MG63 (cell line): ENCODE results near the gene AGXT. TPM values are rescaled to one million over a fixed set of nuclear protein-coding genes. Genes with fewer than 3 reads are reported as not detected.
A peak's percentile ranks its signal among the peaks of the same experiment; 100 is the strongest.

Experiments
- DNase-seq: peaks from one replicate; pipeline ENCODE4 v3.0.0-alpha.2; 2020
- H3K27me3 ChIP-seq: fragments of 250-450 bp; sonication (Bioruptor Pico); 2 replicates; pipeline ENCODE4 v1.5.1; 2020; ENCODE audit warnings: mild to moderate bottlenecking, moderate library complexity
- H3K36me3 ChIP-seq: fragments of 250-450 bp; sonication (Bioruptor Pico); 2 replicates; pipeline ENCODE4 v1.5.1; 2020; ENCODE audit warnings: mild to moderate bottlenecking, moderate library complexity
- H3K4me3 ChIP-seq: fragments of 250-450 bp; sonication (Bioruptor Pico); 2 replicates; pipeline ENCODE4 v1.5.1; 2020; ENCODE audit warnings: mild to moderate bottlenecking, moderate library complexity
- H3K9me3 ChIP-seq: fragments of 250-450 bp; sonication (Bioruptor Pico); 2 replicates; pipeline ENCODE4 v1.5.1; 2020; ENCODE audit warnings: mild to moderate bottlenecking, moderate library complexity
- total RNA-seq: library from RNA; depleted of rRNA; stranded (reverse); fragments of >200 nt; shearing (Covaris generic); gene quantifications from 2 replicates; pipeline ENCODE4 v1.2.3, GENCODE V29; 2014; ENCODE audit warnings: low replicate concordance; rRNA removed

Gene AGXT
- total RNA-seq: not detected in 2 replicates

DNA sequence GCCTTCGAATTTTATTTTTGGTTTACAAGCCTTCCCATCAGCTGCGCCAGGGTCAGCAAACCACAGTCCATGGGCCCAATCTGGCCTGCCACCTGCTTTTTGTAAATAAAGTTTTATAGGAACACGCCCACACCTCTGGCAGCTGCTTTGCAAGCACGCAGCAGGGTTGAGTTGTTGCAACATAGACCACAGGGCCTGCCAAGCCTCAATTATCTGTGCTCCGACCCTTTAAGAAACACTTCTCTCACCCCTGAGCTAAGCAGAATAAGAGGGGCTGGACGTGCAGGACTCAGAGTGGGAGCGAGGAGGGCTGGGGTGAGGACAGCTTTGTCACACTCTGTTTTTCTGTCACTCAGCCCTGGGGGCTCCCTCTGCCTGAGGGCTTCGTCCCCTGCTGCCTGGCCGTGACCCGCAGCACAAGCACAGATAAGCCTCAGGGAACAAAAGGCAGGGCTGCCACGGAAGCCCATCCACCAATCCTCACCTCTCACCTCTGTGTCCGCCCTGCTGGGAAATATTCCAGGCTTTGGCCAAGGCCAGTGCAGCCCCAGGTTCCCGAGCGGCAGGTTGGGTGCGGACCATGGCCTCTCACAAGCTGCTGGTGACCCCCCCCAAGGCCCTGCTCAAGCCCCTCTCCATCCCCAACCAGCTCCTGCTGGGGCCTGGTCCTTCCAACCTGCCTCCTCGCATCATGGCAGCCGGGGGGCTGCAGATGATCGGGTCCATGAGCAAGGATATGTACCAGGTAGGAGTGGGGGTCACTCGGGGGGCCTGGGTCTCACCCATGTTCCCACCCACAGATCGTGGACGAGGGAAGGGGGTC, at the start of gene AGXT:
Gene AGXT, plus strand, starts transcription at position 539 of the 823 bp plus-strand sequence. Its CDS starts 42 bp downstream, at position 581.
- DNase-seq: peak; percentile 46
- no peaks in the 10 kb centered on the region for H3K27me3 ChIP-seq
- H3K4me3 ChIP-seq: no peak within 1 kb of the TSS
- no peaks in the 10 kb centered on the region for H3K36me3 ChIP-seq
- no peaks in the 10 kb centered on the region for H3K9me3 ChIP-seq

DNA sequence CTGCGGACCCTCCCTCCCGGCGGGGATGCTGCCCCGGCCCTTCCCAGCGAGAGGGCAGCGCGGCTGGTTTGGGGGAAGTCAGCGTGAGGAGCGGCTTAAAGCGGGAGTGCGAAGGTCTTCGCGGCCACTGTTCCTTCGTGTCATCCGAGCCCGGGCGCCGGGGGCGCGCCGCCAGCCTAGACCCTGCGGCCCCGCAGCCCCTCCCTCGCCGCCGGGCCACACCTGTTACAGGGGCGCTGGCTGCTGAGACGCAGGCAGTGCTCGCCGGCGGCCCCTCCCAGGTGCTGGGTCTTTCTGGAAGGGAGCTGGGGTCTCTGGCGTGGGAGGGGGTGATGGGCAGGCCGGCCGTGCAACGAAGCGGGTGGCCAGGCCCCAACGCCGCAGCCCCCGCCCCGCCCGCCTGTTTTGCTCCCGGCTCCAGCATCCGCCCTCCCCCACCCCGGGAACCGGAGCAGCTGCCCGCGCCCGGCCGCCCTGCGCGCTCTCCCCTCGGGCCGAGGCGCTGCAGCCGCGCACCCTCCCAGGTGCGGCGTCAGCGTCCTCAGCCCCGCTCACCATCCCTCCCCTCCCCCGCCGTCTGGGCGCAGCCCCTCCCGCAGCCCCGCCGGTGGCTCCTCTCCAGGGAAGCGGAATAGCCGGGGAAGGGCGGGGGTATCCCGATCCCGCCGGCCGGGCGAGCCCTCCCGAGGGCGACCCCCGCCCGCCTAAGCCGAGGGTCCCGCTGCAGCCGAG, 49.3 kb upstream of the AGXT start:
- Histone ChIP-seq H3K36me3 (no peaks in the 10 kb centered on the region), H3K27me3 (peaks cover 38% of the 10 kb centered on the region), H3K4me3 (no peak overlapping the region), H3K9me3 (peaks cover 5% of the 10 kb centered on the region; the same call in 1 of the 2 replicates)
- DNase-seq: no peak

DNA sequence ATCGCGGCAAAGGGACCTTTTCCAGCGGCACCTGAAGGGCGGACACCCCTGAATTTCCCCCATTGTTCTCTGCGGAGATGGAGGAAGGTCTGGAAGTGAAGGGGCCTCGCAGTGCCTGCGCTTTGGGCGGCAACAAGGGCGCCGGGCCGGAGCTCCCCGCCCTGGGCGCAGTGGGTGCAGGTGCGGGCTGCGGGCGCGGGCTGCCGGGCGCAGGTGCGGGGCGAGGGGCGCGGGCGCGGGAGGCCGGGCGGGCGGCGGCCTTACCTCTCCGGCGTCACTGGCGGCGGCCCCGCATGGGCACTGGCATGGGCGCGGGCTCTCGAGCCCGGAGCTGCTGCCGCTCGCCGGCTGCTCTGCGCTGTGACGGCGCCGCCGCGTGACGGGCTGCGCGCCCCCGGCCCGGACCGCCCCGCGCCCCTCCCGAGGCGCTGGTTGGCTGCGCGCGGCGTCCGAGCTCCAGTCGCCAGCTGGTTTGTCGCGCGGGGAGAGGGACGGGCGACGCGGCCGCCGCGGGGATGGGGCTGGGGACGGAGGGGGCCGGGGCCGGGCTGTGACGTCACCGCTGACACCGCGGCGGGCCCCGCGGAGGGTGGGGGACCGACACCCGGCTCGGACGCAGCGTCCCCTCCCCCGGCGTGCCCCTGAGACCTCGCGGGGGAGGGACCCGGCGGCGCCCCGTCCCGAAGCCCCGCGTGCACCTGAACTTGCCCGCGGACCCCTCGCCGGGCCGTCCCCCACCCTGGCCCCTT, 48.6 kb upstream of the AGXT start, which contains the start of gene KIF1A:
Gene KIF1A, minus strand, starts transcription at position 362 of the 749 bp plus-strand sequence. CDS start 22,467 bp downstream, outside the sequence.
- peaks cover 40% of the 10 kb centered on the region for H3K27me3 ChIP-seq
- H3K4me3 ChIP-seq: no peak within 1 kb of the TSS
- DNase-seq: peak; percentile 11
- peaks cover 5% of the 10 kb centered on the region; the same call in 1 of the 2 replicates for H3K9me3 ChIP-seq
- no peaks in the 10 kb centered on the region for H3K36me3 ChIP-seq

DNA sequence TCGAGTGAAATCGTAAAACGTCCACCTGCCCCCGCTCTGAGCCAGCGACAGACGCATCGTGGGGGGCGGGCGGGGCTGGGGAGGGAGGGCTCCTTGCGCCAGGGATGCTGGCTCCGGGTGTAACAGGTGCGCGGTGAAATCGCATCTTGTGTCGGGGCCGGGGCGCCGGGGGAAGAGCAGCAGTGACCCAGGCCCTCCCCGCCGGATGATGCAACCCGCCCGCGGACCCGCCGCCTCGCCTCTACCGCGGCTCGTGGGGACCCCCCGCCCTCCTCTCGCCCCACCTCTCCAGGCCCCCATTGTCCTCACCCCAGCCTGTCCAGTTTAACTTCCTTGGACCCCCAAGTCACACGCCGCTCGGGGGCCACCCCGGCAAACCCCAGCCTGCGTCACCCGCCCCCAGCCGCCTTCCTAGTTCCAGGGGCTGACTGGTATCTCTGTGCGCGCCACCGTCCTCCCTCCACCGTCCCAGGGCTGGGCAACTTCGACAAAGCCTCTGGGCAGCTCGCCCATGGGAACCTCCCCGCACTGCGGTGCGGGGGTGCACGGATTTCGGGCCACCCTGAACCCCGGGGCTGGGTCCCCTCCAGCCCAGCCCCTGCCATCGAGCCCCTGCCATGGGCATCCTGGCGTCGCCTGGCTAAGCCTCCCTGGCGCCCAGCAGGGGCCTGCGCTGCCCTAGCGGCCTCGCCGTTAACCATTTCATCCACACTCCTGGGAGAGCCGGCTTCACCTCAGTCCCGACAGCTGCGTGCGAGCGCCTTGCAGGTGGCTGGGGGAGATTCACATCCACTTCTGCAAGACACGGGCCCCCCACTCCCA, 47.8 kb upstream of the AGXT start:
- Histone ChIP-seq H3K9me3 (peaks cover 5% of the 10 kb centered on the region; the same call in 1 of the 2 replicates), H3K27me3 (peaks cover 40% of the 10 kb centered on the region), H3K4me3 (no peak overlapping the region), H3K36me3 (no peaks in the 10 kb centered on the region)
- no peak for DNase-seq

DNA sequence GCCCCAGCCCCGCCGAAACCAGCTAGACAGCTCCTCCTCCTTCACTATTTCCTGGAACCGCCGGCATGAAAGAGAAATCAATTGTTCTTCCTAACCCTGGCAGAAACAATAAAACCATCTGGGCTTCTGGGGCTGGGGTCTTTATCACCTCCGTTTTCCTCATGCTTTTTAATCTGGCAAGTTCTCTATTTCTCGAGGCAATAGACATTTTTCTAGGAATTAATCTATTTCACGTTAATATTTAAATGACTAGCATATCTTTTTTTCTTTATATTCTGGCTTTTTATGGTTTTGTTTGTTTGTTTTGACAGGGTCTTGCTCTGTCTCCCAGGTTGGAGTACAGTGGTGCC, 47.2 kb upstream of the AGXT start:
- no peak for DNase-seq
- peaks cover 5% of the 10 kb centered on the region; the same call in 1 of the 2 replicates for H3K9me3 ChIP-seq
- no peak overlapping the region for H3K4me3 ChIP-seq
- no peaks in the 10 kb centered on the region for H3K36me3 ChIP-seq
- peaks cover 40% of the 10 kb centered on the region for H3K27me3 ChIP-seq

GRCh38 chr2:240822280-240822847, 46.3 kb upstream of the AGXT start:
- no peak for DNase-seq
- H3K27me3 ChIP-seq: peaks cover 47% of the 10 kb centered on the region
- H3K9me3 ChIP-seq: peaks cover 5% of the 10 kb centered on the region; the same call in 1 of the 2 replicates
- H3K36me3 ChIP-seq: no peaks in the 10 kb centered on the region
- no peak overlapping the region for H3K4me3 ChIP-seq

GRCh38 chr2:240823449-240824336, 44.9 kb upstream of the AGXT start:
- H3K9me3 ChIP-seq: peaks cover 5% of the 10 kb centered on the region; the same call in 1 of the 2 replicates
- H3K36me3 ChIP-seq: no peaks in the 10 kb centered on the region
- DNase-seq: no peak
- H3K4me3 ChIP-seq: no peak overlapping the region
- H3K27me3 ChIP-seq: peaks cover 60% of the 10 kb centered on the region

GRCh38 chr2:240825476-240825875, 43.1 kb upstream of the AGXT start:
- Histone ChIP-seq H3K9me3 (peaks cover 5% of the 10 kb centered on the region; the same call in 1 of the 2 replicates), H3K36me3 (no peaks in the 10 kb centered on the region), H3K4me3 (no peak overlapping the region), H3K27me3 (peaks cover 66% of the 10 kb centered on the region)
- DNase-seq: no peak

DNA sequence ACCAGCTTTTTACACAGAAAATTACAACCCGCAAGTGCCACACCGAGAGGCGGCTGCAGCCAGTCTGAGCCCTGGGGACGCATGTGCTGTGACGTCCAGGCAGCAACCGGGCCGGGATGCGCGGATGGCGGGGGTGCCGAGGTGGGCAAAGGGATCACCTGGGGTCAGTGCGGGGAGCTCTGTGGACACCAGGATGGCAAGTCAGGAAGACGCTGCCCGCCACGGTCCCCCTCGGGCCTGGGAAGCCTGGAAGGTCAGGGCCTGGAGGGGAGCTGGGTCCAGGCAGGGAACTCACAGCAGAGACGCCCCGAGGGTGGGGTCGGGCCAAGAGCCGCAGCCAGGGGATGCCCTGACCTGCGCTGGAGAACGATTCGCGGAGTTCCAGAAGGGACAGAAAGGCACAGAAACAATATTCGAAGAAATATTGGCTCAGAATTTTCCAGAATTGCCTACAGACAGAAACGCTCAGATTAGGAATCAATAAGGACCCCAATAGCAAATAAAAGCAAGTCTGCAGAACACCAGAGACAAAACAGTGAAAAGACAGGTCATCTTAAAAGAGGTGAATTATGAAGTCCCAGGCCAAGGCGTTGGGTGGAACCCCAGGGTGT, 36.9 kb upstream of the AGXT start:
- Histone ChIP-seq H3K4me3 (peak overlapping the region; percentile 34), H3K36me3 (no peaks in the 10 kb centered on the region), H3K27me3 (peaks cover 47% of the 10 kb centered on the region), H3K9me3 (no peaks in the 10 kb centered on the region)
- DNase-seq: no peak

DNA sequence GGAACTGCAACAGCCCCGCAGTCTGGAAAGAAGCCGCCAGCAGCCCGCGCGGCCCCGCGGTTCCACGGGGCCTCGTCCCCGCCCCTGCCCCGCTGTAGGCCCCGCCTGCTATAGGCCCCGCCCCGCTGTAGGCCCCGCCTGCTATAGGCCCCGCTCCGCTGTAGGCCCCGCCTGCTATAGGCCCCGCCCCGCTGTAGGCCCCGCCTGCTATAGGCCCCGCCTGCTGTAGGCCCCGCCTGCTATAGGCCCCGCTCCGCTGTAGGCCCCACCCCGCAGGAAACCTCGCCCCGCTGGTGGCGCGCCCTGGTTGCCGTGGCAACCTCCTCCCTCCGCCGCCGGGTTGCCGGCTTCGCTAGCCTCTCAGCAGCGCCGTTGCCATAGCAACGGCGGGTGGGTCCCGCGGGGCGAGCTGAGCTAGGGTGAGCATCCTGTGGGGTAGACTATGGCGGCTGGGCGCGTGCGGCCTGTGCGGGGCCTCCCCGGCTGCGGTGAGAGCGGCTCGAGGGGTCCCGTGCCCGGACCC, 36.4 kb upstream of the AGXT start:
- peak overlapping the region; percentile 34 for H3K4me3 ChIP-seq
- H3K9me3 ChIP-seq: no peaks in the 10 kb centered on the region
- H3K27me3 ChIP-seq: peaks cover 44% of the 10 kb centered on the region
- DNase-seq: peak; percentile 88
- no peaks in the 10 kb centered on the region for H3K36me3 ChIP-seq

GRCh38 chr2:240832921-240833494, 35.6 kb upstream of the AGXT start:
- Histone ChIP-seq H3K4me3 (no peak overlapping the region), H3K27me3 (peaks cover 37% of the 10 kb centered on the region), H3K9me3 (no peaks in the 10 kb centered on the region), H3K36me3 (no peaks in the 10 kb centered on the region)
- no peak for DNase-seq

GRCh38 chr2:240833724-240834285, 34.8 kb upstream of the AGXT start:
- no peaks in the 10 kb centered on the region for H3K9me3 ChIP-seq
- DNase-seq: no peak
- H3K4me3 ChIP-seq: no peak overlapping the region
- H3K27me3 ChIP-seq: peaks cover 29% of the 10 kb centered on the region
- no peaks in the 10 kb centered on the region for H3K36me3 ChIP-seq

DNA sequence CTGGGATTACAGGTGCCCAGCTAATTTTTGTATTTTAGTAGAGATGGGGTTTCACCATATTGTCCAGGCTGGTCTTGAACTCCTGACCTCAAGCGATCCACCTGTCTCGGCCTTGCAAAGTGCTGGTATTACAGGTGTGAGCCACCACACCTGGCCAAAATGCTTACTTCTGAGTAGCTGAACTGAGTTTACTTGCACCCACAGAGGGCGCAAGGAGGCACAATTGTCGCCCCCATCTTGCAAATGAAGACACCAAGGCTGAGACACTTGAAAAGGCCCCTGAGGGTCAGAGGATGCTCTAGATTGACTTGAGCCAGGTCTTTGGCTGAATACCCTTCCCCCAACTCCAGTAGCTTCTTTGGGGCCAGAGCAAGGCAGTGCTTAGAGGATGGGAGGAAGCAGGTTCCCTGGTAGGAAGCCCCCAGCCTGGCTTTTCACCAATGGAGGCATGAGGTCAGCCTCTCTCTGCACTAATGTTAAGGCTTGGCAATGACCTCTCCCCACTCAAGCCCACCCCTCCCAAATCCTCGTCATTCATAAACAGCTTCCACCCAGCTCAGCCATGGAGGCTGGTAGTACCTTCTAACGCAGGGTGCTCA, 34.1 kb upstream of the AGXT start:
- H3K9me3 ChIP-seq: no peaks in the 10 kb centered on the region
- no peak for DNase-seq
- peaks cover 22% of the 10 kb centered on the region for H3K27me3 ChIP-seq
- H3K4me3 ChIP-seq: no peak overlapping the region
- H3K36me3 ChIP-seq: no peaks in the 10 kb centered on the region
